ENCODE results near the gene SLC38A2. TPM values are rescaled to one million over a fixed set of nuclear protein-coding genes. Genes with fewer than 3 reads are reported as not detected.

SLC38A2 gene
- total RNA-seq, 2 donors from 2014 or later, result 98.5 to 158 TPM

DNA sequence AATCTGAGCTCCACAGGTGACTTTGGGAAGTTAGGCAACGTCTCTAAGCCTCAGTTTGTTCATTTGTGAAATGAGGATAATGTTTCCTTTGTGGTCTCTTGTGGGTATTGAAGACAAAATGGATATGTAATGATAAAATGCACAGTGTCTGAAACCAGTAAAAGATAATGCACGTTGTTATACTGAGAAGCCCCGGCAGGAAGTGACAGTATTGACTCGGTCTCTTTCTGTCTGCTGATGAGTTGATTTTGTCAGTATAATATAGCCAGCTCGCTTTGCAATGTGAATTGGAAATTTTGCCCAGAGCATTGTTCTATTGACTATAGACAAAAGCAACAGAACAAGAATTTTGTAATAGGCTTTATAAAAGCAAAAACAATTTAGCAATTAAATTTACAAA is 54.5 kb downstream of the SLC38A2 start:
- Histone ChIP-seq H3K9ac (ENCODE audit: low read depth in 2 of 2, low read length in 2 of 2) (no peak overlapping the region), H3K4me3 (no peak overlapping the region), H3K9me3 (no peaks in the 10 kb centered on the region), H3K27me3 (no peaks in the 10 kb centered on the region), H3K36me3 (no peaks in the 10 kb centered on the region), H3K27ac (no peak overlapping the region), H3K4me1 (no peaks in the 10 kb centered on the region)
- DNase-seq, result no peak
- intact Hi-C loops (cut with DNase I), result no loop called here
- TF ChIP-seq, protein P1, sequence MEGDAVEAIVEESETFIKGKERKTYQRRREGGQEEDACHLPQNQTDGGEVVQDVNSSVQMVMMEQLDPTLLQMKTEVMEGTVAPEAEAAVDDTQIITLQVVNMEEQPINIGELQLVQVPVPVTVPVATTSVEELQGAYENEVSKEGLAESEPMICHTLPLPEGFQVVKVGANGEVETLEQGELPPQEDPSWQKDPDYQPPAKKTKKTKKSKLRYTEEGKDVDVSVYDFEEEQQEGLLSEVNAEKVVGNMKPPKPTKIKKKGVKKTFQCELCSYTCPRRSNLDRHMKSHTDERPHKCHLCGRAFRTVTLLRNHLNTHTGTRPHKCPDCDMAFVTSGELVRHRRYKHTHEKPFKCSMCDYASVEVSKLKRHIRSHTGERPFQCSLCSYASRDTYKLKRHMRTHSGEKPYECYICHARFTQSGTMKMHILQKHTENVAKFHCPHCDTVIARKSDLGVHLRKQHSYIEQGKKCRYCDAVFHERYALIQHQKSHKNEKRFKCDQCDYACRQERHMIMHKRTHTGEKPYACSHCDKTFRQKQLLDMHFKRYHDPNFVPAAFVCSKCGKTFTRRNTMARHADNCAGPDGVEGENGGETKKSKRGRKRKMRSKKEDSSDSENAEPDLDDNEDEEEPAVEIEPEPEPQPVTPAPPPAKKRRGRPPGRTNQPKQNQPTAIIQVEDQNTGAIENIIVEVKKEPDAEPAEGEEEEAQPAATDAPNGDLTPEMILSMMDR (IDR thresholded peaks at IDR 0.05), result no peak

Other genes starting within 250 kb of the SLC38A2 start
- gene SLC38A1, start 103.7 kb downstream of the SLC38A2 start, total RNA-seq, result 100 to 1,000 TPM; 117 to 118 TPM

All from colonic mucosa (tissue), 4 donors.